Activated CD8-positive, alpha-beta memory T cell treated with anti-CD3 and anti-CD28 coated beads, Interleukin-2, amount 10 ng/mL, durations not matched to agents 7 days and 5 days (primary cell): ENCODE data around the gene PLCB1. TPM values are rescaled to one million over a fixed set of nuclear protein-coding genes. Genes with fewer than 3 reads are reported as not detected.

Source experiments
- ATAC-seq: fragments of 150-1000 bp; cut with Tn5 transposase; one replicate; pipeline ENCODE4 v1.10.0; 2021; ENCODE audit warnings: moderate library complexity
- CTCF ChIA-PET: fragments of 350-600 bp; sonication (Branson Sonifier 250); formaldehyde crosslinking; loops from one replicate; lab custom pipeline; 2021; ENCODE audit warnings: antibody characterized with exemption; lab: Charles Lee
- DNase-seq: peaks from one replicate; pipeline ENCODE4 v3.0.0-alpha.2; 2020
- H3K27ac Mint-ChIP-seq: one replicate; pipeline ENCODE4 v1.8.0; 2021; ENCODE audit warnings: mild to moderate bottlenecking, mixed read lengths
- H3K27me3 Mint-ChIP-seq: one replicate; pipeline ENCODE4 v1.8.0; 2021; ENCODE audit warnings: mixed read lengths
- H3K36me3 Mint-ChIP-seq: one replicate; pipeline ENCODE4 v1.8.0; 2021; ENCODE audit warnings: mild to moderate bottlenecking, mixed read lengths
- H3K4me1 Mint-ChIP-seq: one replicate; pipeline ENCODE4 v1.8.0; 2021; ENCODE audit warnings: mixed read lengths
- H3K4me3 Mint-ChIP-seq: one replicate; pipeline ENCODE4 v1.8.0; 2021; ENCODE audit warnings: mild to moderate bottlenecking, moderate library complexity, mixed read lengths
- H3K9me3 Mint-ChIP-seq: one replicate; pipeline ENCODE4 v1.8.0; 2022; ENCODE audit warnings: low read depth, mixed read lengths
- total RNA-seq, 2 experiments: library from RNA; stranded (reverse); gene quantifications; one replicate each; pipeline ENCODE4 v1.2.3, GENCODE V29; 2021

The PLCB1 gene
- total RNA-seq, 2 experiments from 2014 or later = 2.4 to 3.2 TPM

GRCh38 chr20:8547035-8547650, 415.1 kb downstream of the PLCB1 start:
- no peaks in the 10 kb centered on the region for H3K27me3 Mint-ChIP-seq
- CTCF ChIA-PET = no interaction called here
- no peak for ATAC-seq

GRCh38 chr20:8547968-8548588, 416.0 kb downstream of the PLCB1 start:
- Mint-ChIP-seq H3K4me3 (no peak overlapping the region), H3K27me3 (no peaks in the 10 kb centered on the region), H3K9me3 (peaks cover 2% of the 10 kb centered on the region), H3K4me1 (no peaks in the 10 kb centered on the region), H3K27ac (no peak overlapping the region), H3K36me3 (no peaks in the 10 kb centered on the region)
- DNase-seq (no peak), ATAC-seq (no peak)
- CTCF ChIA-PET = no interaction called here

More at GRCh38 chr20:8547035-8547650, 415.1 kb downstream of the PLCB1 start:
- no peak for DNase-seq
- Mint-ChIP-seq H3K4me3 (no peak overlapping the region), H3K4me1 (no peaks in the 10 kb centered on the region), H3K9me3 (no peaks in the 10 kb centered on the region), H3K36me3 (no peaks in the 10 kb centered on the region), H3K27ac (no peak overlapping the region)

- H3K27ac Mint-ChIP-seq = no peak overlapping the region
- no peaks in the 10 kb centered on the region for H3K4me1 Mint-ChIP-seq
- DNase-seq (no peak), ATAC-seq (no peak)
- H3K4me3 Mint-ChIP-seq = no peak overlapping the region
- H3K9me3 Mint-ChIP-seq = peaks cover 2% of the 10 kb centered on the region
- H3K36me3 Mint-ChIP-seq = no peaks in the 10 kb centered on the region
- no peaks in the 10 kb centered on the region for H3K27me3 Mint-ChIP-seq
- CTCF ChIA-PET = no interaction called here
These were observed 417.1 kb downstream of the PLCB1 start for GRCh38 chr20:8549192-8549591.

GRCh38 chr20:8557711-8558110, 425.6 kb downstream of the PLCB1 start:
- H3K4me3 Mint-ChIP-seq = no peak overlapping the region
- CTCF ChIA-PET = no interaction called here
- H3K9me3 Mint-ChIP-seq = peaks cover 14% of the 10 kb centered on the region
- no peak for DNase-seq
- H3K27ac Mint-ChIP-seq = no peak overlapping the region
- H3K4me1 Mint-ChIP-seq = no peaks in the 10 kb centered on the region
- ATAC-seq = no peak
- H3K27me3 Mint-ChIP-seq = no peaks in the 10 kb centered on the region
- H3K36me3 Mint-ChIP-seq = peaks cover 5% of the 10 kb centered on the region

DNA sequence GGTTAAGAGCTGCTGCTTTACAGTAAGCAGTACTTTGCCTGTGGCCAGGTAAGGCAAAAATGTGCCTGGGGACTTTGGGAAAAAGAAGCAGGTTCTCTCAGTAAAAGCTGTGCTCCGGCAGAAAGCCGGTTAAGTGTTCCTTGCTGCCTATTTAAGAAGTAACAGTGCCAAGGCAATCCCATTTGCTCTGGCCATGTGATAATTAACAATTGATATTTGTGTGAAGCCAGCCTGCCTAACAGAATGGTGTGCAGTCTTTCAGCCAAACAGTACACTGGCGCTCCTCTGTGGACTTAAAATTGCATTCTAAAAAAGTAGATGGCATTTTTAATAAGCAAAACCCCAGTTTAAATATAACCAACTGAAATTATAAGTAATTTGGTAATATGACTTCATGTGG, 430.3 kb downstream of the PLCB1 start:
- Mint-ChIP-seq H3K4me1 (no peaks in the 10 kb centered on the region), H3K9me3 (peaks cover under 1% of the 10 kb centered on the region), H3K27me3 (no peaks in the 10 kb centered on the region), H3K27ac (no peak overlapping the region), H3K36me3 (no peaks in the 10 kb centered on the region), H3K4me3 (no peak overlapping the region)
- ATAC-seq (no peak), DNase-seq (no peak)
- CTCF ChIA-PET = no interaction called here

DNA sequence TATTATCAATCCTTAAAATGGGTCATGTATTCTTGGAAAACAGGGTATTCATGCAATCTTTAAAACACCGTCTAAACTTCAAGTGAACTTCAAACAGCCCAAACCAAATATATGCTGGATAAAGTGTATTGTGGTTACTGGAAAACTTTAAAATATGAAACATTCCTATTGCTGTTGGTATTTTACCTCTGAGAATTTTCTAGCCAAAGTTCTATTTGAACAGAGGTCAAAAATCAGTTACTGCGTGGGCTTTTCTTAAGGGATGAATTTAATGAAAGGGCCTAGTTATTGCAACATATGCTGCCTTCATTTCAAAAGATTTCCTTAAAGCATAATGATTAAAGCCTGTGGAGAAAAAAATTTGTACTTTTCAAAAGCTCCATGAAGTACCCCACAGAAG, 436.0 kb downstream of the PLCB1 start:
- Mint-ChIP-seq H3K4me1 (no peaks in the 10 kb centered on the region), H3K4me3 (no peak overlapping the region), H3K36me3 (no peaks in the 10 kb centered on the region), H3K9me3 (peaks cover 5% of the 10 kb centered on the region), H3K27me3 (no peaks in the 10 kb centered on the region), H3K27ac (no peak overlapping the region)
- no peak for ATAC-seq
- CTCF ChIA-PET = no interaction called here
- no peak for DNase-seq

DNA sequence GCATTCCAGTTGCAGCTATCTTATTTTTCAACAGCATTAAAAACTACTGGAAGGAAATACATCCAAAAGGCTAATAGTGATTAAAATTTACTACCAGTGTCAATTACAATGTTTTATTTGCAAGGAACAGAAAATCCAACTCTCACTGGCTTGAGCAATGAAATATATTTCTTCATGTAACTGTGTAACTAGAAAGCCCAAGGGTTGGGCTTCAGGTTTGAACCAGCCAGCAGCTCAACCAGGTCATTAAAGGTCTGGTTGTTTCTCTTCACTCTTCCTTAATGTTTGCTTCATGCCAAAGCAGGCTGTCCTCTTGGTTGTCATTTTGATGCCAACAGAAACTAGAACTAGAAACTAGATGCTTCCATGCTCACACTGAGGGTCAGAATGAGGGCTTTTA, 437.7 kb downstream of the PLCB1 start:
- ATAC-seq = no peak
- Mint-ChIP-seq H3K27me3 (no peaks in the 10 kb centered on the region), H3K4me3 (no peak overlapping the region), H3K36me3 (no peaks in the 10 kb centered on the region), H3K4me1 (no peaks in the 10 kb centered on the region), H3K9me3 (peaks cover 5% of the 10 kb centered on the region), H3K27ac (no peak overlapping the region)
- DNase-seq = no peak
- CTCF ChIA-PET = no interaction called here

DNA sequence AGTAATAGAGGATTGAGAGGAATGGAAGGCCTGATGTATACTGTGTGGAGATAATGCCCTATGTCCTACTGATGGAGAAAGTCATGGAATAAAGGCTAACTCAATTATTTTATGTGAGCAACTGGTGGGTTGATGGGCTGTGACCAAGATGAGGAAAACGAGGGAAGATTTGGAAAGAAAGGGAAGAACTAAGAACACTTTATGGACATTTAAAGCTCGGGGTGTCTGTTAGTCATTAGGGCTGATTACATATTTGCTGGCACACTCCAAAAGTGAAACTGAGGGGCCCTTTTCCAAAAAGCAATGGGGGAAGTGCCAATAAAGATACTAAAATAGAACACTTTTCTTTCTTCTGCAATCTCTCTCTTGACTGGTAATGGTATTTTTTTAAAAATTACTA, 439.5 kb downstream of the PLCB1 start:
- CTCF ChIA-PET = no interaction called here
- no peak for ATAC-seq
- Mint-ChIP-seq H3K27ac (no peak overlapping the region), H3K9me3 (peaks cover 5% of the 10 kb centered on the region), H3K4me1 (no peaks in the 10 kb centered on the region), H3K27me3 (no peaks in the 10 kb centered on the region), H3K4me3 (no peak overlapping the region), H3K36me3 (no peaks in the 10 kb centered on the region)
- DNase-seq = no peak

- Mint-ChIP-seq H3K27ac (no peak overlapping the region), H3K9me3 (peaks cover 5% of the 10 kb centered on the region), H3K36me3 (no peaks in the 10 kb centered on the region), H3K27me3 (no peaks in the 10 kb centered on the region), H3K4me3 (no peak overlapping the region), H3K4me1 (no peaks in the 10 kb centered on the region)
- CTCF ChIA-PET = no interaction called here
- ATAC-seq (no peak), DNase-seq (no peak)
These were observed 441.6 kb downstream of the PLCB1 start for GRCh38 chr20:8573686-8574085.

DNA sequence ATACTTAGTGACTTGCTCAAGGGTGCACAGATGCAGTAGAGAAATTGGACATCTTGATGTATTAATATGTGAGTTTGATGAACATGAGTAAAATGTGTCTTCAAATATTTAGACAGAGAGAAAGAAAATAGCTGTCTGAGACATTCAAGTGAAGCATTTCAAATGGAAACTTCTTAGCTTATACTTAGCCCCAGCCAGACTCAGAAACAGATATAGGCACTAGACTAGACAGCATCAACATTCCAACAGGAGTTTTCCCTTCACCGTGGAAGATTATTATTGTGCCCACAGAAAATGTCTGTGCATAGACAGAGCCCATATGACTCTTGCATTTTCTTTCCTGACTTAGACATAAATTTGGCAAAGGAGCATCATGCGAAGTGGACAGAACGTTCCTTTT, 443.0 kb downstream of the PLCB1 start:
- no peak overlapping the region for H3K4me3 Mint-ChIP-seq
- peaks cover 5% of the 10 kb centered on the region for H3K9me3 Mint-ChIP-seq
- no peaks in the 10 kb centered on the region for H3K4me1 Mint-ChIP-seq
- no peak for DNase-seq
- H3K36me3 Mint-ChIP-seq = no peaks in the 10 kb centered on the region
- no peak overlapping the region for H3K27ac Mint-ChIP-seq
- CTCF ChIA-PET = no interaction called here
- H3K27me3 Mint-ChIP-seq = no peaks in the 10 kb centered on the region
- ATAC-seq = no peak

GRCh38 chr20:8578161-8578865, 446.2 kb downstream of the PLCB1 start:
- no peaks in the 10 kb centered on the region for H3K4me1 Mint-ChIP-seq
- H3K4me3 Mint-ChIP-seq = no peak overlapping the region
- H3K36me3 Mint-ChIP-seq = peaks cover 1% of the 10 kb centered on the region
- H3K27me3 Mint-ChIP-seq = no peaks in the 10 kb centered on the region
- DNase-seq (no peak), ATAC-seq (no peak)
- H3K27ac Mint-ChIP-seq = no peak overlapping the region
- CTCF ChIA-PET = no interaction called here
- H3K9me3 Mint-ChIP-seq = peaks cover 1% of the 10 kb centered on the region

- Mint-ChIP-seq H3K4me3 (no peak overlapping the region), H3K36me3 (peaks cover 1% of the 10 kb centered on the region), H3K4me1 (no peaks in the 10 kb centered on the region), H3K27ac (no peak overlapping the region), H3K9me3 (peaks cover 1% of the 10 kb centered on the region), H3K27me3 (no peaks in the 10 kb centered on the region)
- DNase-seq = no peak
- ATAC-seq = no peak
- CTCF ChIA-PET = no interaction called here
These were observed 447.0 kb downstream of the PLCB1 start for GRCh38 chr20:8579035-8579434.

- H3K9me3 Mint-ChIP-seq = peaks cover 1% of the 10 kb centered on the region
- no peak overlapping the region for H3K4me3 Mint-ChIP-seq
- ATAC-seq (no peak), DNase-seq (no peak)
- CTCF ChIA-PET = no interaction called here
- H3K27me3 Mint-ChIP-seq = no peaks in the 10 kb centered on the region
- H3K4me1 Mint-ChIP-seq = no peaks in the 10 kb centered on the region
- H3K27ac Mint-ChIP-seq = no peak overlapping the region
- peaks cover 1% of the 10 kb centered on the region for H3K36me3 Mint-ChIP-seq
These were observed 449.5 kb downstream of the PLCB1 start for GRCh38 chr20:8581446-8582183.
